Esophagus muscularis mucosa (tissue), 4 donors: ENCODE results near the gene RHBDD1. TPM values are rescaled to one million over a fixed set of nuclear protein-coding genes. Genes with fewer than 3 reads are reported as not detected.

Source experiments
- DNase-seq: peaks from one replicate; pipeline ENCODE4 v3.0.0-alpha.2; 2017; ENCODE audit errors: extremely low spot score
- H3K27ac ChIP-seq, 4 donors: fragments of 200-600 bp; sonication (generic); replicated peaks in 1 of 4; 1 replicate in 3 of 4; 2 replicates in 1 of 4; pipeline ENCODE4 v1.5.1; 2016 to 2019; ENCODE audit warnings: mild to moderate bottlenecking in 1 of 4
- H3K27me3 ChIP-seq, 4 donors: fragments of 200-600 bp; sonication (generic); one replicate each; pipeline versions ENCODE4 v1.5.1 to v1.6.0; 2016 to 2019
- H3K36me3 ChIP-seq, 4 donors: fragments of 200-600 bp; sonication (generic); one replicate each; pipeline ENCODE4 v1.5.1; 2016 to 2019
- H3K4me1 ChIP-seq, 4 donors: fragments of 200-600 bp; sonication (generic); one replicate each; pipeline ENCODE4 v1.5.1; 2016 to 2019
- H3K4me3 ChIP-seq, 4 donors: fragments of 200-600 bp; sonication (generic); 1 replicate in 2 of 4; 2 replicates in 2 of 4; pipeline ENCODE4 v1.5.1; 2016 to 2019; ENCODE audit warnings: mild to moderate bottlenecking in 4 of 4, moderate library complexity in 1 of 4
- H3K9me3 ChIP-seq, 4 donors: fragments of 200-600 bp; sonication (generic); 1 replicate in 3 of 4; 2 replicates in 1 of 4; pipeline ENCODE4 v1.5.1; 2016 to 2019
- CTCF ChIP-seq, 3 experiments: fragments of 200-600 bp in 2 of 3; fragments of 450-650 bp in 1 of 3; sonication (generic) in 2 of 3; IDR thresholded peaks; one replicate each; pipeline ENCODE4 v1.5.1; 2017 to 2019; ENCODE audit warnings: antibody characterized with exemption in 3 of 3, mild to moderate bottlenecking in 2 of 3, moderate library complexity in 1 of 3
- EP300 ChIP-seq: sonication (generic); formaldehyde crosslinking; IDR thresholded peaks from one replicate; pipeline ENCODE4 v1.6.1; 2017; ENCODE audit warnings: antibody characterized with exemption
- POLR2A ChIP-seq: fragments of 450-650 bp; IDR thresholded peaks from one replicate; pipeline ENCODE4 v1.6.1; 2017; ENCODE audit warnings: antibody characterized with exemption, moderate library complexity, mild to moderate bottlenecking, low read depth
- POLR2AphosphoS5 ChIP-seq, 2 donors: sonication (generic); formaldehyde crosslinking; IDR thresholded peaks; one replicate each; pipeline ENCODE4 v1.6.1; 2017; ENCODE audit warnings: antibody characterized with exemption in 2 of 2
- WGBS: methylation state at CpG from one replicate; pipeline ENCODE4 v1.1.5; 2018; 5-methylcytosine and 5-hydroxymethylcytosine counted together
- intact Hi-C: fragments of 100-400 bp; cut with DNase I; formaldehyde crosslinking; loops from one replicate; pipeline ENCODE4 v1.15.1; 2023
- total RNA-seq, 4 donors: library from RNA; depleted of rRNA; stranded (reverse); fragments of >200 nt; gene quantifications; one replicate each; pipeline versions ENCODE4 v1.1.0 to v1.2.1, GENCODE V29; 2016

RHBDD1 gene
- total RNA-seq, 4 donors from 2014 or later: 18.3 to 24.9 (median 22.2) TPM

- no peak for DNase-seq
- TF ChIP-seq EP300: no peak
- no peak for TF ChIP-seq POLR2AphosphoS5 (IDR thresholded peaks at IDR 0.05)
- no peak for TF ChIP-seq CTCF (IDR thresholded peaks at IDR 0.05)
- TF ChIP-seq POLR2A: no peak
- Histone ChIP-seq H3K4me3 (no peak overlapping the region), H3K9me3 (no peaks in the 10 kb centered on the region), H3K4me1 (peaks cover 3 to 13% (median 9%) of the 10 kb centered on the region in 4 donors), H3K27me3 (no peaks in the 10 kb centered on the region), H3K36me3 (peaks cover 0 to 31% (median 15%) of the 10 kb centered on the region in 4 donors), H3K27ac (no peak overlapping the region)
- 65% methylated on average over 2 of the region's 2 CpGs for WGBS
- intact Hi-C loops: no loop called here
Measured at GRCh38 chr2:226862623-226863022, 26.8 kb downstream of the RHBDD1 start.

- H3K4me3 ChIP-seq: no peak overlapping the region
- 100% methylated on average over 1 of the region's 1 CpG for WGBS
- TF ChIP-seq POLR2AphosphoS5 (IDR thresholded peaks at IDR 0.05) (no peak), EP300 (no peak), CTCF (IDR thresholded peaks at IDR 0.05) (no peak), POLR2A (no peak)
- H3K27me3 ChIP-seq: no peaks in the 10 kb centered on the region
- peaks cover 0 to 54% (median 28%) of the 10 kb centered on the region in 4 donors for H3K36me3 ChIP-seq
- H3K4me1 ChIP-seq: peaks cover 3 to 17% (median 9%) of the 10 kb centered on the region in 4 donors
- intact Hi-C loops: no loop called here
- DNase-seq: no peak
- no peaks in the 10 kb centered on the region for H3K9me3 ChIP-seq
- no peak overlapping the region for H3K27ac ChIP-seq
Measured at GRCh38 chr2:226865273-226865672, 29.4 kb downstream of the RHBDD1 start.

- Histone ChIP-seq H3K27ac (no peak overlapping the region), H3K27me3 (no peaks in the 10 kb centered on the region), H3K36me3 (peaks cover 0 to 54% (median 28%) of the 10 kb centered on the region in 4 donors), H3K4me3 (no peak overlapping the region), H3K4me1 (peaks cover 3 to 17% (median 9%) of the 10 kb centered on the region in 4 donors), H3K9me3 (no peaks in the 10 kb centered on the region)
- DNase-seq: no peak
- WGBS: 91% methylated on average over 6 of the region's 6 CpGs
- intact Hi-C loops: no loop called here
- TF ChIP-seq POLR2A (no peak), CTCF (IDR thresholded peaks at IDR 0.05) (no peak), EP300 (no peak)
Measured at GRCh38 chr2:226865710-226866109, 29.9 kb downstream of the RHBDD1 start.

GRCh38 chr2:226868331-226869162 is 32.7 kb downstream of the RHBDD1 start:
- Histone ChIP-seq H3K27me3 (no peaks in the 10 kb centered on the region), H3K4me1 (peaks cover 0 to 4% (median 0%) of the 10 kb centered on the region in 4 donors), H3K4me3 (no peak overlapping the region), H3K27ac (no peak overlapping the region), H3K9me3 (no peaks in the 10 kb centered on the region), H3K36me3 (peaks cover 0 to 54% (median 28%) of the 10 kb centered on the region in 4 donors)
- TF ChIP-seq CTCF (IDR thresholded peaks at IDR 0.05) (no peak), POLR2A (no peak), POLR2AphosphoS5 (IDR thresholded peaks at IDR 0.05) (no peak), EP300 (no peak)
- no peak for DNase-seq
- 68% methylated on average over 7 of the region's 7 CpGs for WGBS
- intact Hi-C loops: no loop called here
